HG03520 (cell line): ENCODE results near the gene PLAC9.

ENCODE experiments used
- ATAC-seq: cut with Tn5 transposase; IDR thresholded peaks from one replicate; pipeline ENCODE4 v1.9.1; 2021; ENCODE audit warnings: mild to moderate bottlenecking, moderate library complexity; ENCODE audit not compliant: unreplicated experiment

PLAC9 gene

DNA sequence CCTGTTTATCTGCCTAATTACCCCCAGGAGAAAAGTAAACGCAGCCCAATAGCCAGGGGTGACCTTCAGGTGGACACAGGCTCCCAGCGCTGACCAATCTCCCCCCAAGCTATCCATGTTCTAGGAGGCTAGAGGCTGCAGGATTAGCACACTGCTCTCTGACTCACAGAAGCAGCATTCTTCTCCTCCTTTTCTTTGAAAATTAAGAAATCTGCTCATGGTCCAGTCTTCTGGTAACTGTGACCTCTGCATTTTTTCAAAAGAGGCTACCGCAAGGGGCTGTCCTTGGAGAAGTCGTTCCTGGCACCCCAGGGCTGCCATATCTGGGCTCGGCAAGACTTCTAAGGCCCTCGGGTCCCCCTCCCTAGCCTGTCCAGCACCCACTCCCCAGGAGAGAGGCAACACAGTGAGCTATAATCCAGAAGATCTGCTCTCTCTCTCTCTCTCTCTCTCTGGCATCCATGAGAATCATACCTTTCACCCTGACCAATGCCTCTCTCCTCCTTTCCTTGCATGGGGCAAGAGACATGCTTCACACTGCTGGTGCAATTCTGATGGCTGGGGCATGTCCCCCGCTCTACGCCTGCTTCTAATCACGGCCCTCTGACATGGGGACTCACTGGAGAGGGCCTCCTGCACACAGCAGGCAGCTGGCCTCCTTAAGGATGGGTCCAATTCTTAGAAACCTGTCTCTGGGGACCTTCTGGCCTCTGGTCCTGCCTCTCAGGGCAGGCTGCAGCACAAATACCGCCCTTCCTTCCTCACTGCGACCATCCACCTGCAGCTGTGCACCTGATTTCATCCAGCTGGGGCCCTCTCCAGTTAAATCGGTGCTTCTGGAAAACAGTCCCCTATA lies 45.5 kb downstream of the PLAC9 start:
- no peak for ATAC-seq

DNA sequence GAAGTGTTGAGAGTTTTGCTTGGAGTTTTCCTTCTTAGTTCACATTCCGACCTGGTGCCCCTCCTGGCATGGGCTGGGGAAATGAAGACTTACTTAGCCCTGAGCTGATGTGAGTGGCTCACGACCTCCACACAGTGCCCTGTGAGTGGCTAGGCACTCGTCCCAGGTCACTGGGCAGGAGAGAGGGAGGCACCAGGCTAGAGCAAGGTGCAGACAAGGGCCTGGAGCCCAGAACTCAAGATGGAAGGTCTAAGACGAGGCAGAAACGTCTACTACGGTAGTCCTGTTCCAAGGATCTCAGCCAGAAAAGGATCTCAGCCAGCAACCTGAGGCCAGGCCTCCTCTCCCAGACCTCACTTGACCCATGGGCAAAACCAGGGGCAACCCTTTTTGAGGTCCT lies 50.5 kb downstream of the PLAC9 start:
- no peak for ATAC-seq

DNA sequence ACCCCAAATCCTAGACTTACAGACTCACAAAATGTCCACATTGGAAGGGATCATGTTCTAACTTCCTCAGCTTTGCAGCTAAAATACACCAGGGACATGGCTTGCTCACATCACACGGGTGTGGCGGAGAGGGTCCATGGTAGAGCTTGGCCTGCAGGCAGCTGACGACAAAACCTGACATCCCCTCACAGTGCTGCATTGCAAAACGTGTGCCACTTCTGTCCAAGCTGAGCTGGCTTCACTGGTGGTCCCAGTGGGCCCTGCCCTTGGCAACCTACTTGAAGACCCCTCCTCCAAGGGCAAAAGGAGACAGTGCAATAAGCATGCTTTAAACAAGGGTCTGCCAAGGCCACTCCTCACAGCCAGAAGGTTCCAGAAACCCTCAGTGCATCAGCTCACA lies 50.9 kb downstream of the PLAC9 start:
- no peak for ATAC-seq

DNA sequence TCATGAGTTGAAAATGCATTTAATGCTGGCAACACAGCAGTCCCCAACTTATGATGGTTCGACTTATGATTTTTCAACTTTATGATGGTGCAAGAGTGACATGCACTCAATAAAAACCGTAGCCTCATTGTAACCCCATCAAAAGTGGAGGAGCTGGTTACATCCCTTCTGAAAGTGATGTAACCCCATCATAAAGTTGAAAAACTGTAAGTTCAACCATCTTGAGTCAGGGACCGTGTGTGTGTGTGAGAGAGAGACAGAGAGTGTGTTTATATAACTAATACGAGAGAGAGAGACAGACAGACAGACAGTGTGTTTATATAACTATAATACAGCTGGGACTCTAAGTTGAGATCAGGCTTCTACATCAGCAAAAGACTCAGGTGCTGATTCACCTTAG lies 51.8 kb downstream of the PLAC9 start:
- no peak for ATAC-seq

DNA sequence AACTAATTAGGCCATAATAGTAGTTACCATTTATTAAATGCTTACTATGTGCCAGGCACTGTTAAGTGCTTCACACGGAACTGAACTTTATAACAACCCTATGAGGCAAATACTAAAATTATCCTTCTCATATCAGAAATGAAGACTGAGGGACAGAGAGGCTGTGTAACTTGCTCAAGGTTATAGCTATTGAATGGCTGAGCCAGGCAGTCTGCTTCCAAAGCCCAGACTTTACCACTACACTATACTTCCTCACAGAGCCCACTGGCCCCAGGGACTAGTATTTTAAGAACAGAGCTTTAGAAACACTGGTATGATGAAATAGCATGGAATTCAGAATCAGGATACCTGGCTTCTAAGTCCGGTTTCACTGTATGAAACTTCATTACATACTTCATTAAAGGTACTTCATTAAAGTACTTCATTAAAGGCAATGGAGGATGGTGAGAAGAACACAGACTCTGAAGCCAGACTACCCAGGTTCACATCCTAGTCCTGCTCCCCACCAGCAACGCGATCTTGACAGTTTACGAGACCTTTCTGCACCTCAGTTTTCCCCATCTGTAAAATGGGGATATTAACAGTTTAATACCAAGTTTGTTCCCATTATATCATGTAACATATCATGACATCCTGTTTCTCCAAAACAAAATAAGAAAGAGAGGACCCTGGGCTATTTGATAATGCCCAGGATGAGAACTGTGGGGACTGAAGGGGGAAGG lies 53.2 kb downstream of the PLAC9 start:
- no peak for ATAC-seq

DNA sequence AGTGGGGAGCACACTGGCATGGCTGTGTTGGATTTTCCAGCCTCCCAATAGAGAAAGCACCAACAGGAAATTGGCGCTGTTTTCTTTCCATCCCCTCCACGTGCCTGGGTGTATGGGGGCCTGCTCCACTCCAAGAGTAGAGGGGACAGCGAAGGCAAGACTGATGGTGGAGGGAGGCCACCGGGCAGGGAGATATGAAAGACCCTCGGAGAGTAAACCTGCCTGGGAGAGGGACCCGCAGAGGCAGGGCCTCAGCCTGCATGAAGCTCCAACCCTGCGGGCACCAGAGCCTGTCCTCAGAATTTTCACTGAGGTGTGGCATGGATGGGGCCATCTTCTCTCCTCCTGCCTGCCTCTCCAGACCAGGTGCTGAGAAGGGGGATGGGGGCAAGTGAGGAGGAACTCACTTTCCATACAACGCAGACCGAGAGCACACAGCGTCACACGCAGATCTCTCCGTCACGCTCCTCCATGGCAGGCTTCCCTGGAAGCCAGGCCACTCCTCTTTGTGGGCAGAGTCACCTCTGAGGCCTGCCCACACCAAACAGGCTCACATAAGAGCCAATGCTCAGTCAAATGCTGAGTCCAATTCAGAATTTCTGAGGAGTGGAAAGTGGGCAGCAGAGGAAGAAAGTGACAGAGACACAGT lies 54.0 kb downstream of the PLAC9 start:
- ATAC-seq, result no peak

DNA sequence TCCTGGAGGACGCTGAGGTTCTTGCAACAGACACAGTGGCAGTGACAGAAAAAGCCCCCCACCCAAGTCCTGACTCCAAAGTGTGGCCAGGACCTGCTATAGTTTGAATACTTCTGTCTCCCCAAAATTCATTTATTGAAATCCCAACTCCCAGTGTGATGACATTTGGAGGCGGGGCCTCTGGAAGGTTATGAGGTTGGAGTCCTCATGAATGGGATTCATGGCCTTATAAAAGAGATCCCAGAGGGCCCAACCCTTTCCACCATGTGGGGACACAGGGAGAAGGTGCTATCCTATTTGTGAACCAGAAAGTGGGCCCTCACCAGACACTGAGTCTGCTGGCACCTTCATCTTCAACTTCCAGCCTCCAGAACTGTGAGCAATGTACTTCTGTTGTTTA lies 54.5 kb downstream of the PLAC9 start:
- no peak for ATAC-seq

DNA sequence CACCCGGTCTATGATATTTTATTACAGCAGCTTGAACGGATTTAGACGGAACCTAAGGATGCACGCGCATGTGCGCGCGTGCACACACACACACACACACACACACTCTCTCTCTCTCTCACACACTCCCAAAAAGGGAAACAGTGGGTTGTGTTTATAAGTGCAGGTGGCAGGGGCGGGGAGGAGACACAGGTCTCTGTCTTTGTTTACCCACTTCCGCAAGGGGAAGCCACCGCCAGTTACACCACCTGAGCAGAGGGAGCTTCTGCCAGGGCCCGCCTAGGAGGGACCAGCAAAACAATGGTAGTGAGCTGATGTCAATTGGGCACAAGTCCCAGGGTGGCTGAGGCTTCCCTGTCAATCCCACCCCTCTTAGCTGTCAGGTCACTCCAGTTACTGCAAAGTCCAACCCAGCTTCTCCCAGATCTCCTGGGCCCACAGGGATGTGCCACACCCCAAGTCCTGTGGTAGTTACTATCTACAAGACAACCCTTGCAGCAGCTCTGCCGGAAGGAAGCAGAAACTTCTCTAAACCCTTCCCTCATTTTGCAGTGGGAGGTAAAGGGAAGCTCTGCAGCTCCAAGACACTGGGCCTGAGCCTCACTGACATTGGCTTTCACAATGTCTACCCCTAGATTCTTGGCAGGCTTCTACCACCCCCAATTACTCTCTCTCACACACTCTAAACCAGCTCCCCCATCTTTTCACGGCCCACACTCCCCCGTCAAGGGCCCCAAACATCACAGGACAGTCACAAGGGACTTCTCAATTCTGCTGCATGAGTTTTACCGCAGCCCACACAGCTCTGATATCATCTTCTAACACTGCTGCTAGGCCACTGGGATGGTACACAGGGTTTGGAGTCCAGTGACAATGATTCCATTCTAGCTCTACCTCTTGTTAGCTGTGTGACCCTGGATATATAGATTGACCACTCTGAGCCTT lies 55.2 kb downstream of the PLAC9 start:
- peak; percentile 75 for ATAC-seq

DNA sequence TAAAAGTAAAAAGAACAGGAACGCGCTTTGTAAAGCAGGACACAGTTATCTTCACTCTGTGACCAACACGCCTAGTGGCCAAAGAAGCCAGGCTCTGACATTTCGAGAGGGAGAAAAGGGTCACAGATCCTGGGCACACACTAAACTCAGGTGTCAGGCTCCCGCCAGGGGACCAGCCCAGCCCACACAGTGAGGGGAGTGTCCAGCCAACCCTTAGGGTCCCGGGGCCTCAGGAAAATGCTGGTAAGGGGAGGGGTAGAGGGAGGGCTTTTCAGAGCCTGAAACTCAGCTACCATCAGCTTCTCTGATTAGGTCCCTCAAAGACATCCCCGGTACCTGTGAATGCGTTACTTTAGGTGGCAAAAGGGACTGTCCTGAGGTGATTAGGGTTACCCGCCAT lies 56.2 kb downstream of the PLAC9 start:
- ATAC-seq, result no peak

DNA sequence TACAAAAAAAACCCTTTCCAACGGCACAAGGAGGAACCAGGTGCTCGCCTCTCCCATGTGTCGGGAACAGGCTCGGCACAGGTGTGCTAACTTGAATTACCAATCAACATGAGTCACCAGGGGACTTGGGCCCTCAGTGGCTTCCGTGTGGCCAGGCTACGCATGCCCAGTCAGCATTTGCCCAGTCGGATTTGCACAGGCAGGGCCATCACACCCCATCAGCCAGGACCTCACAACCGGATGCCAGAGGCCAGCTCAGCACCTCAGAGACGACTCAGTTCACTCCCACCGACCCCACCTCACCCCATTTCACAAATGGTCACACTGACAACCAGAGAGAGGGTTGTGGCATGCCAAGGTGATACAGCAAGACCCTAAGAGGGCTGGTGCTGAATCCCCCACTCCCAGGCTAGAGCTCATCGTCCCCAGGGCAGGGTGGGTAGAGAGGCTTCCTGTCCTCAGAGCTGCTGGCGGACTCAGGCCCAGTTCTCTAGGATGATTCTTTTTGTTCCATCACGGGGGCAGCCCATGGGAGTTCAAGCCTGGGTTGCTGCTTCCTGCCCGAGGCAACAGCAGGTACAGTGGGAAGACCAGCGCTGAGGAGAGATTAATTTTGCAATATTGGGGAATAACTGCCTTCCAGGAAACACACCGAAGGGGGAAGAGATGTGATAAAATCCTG lies 59.2 kb downstream of the PLAC9 start:
- ATAC-seq, result no peak

DNA sequence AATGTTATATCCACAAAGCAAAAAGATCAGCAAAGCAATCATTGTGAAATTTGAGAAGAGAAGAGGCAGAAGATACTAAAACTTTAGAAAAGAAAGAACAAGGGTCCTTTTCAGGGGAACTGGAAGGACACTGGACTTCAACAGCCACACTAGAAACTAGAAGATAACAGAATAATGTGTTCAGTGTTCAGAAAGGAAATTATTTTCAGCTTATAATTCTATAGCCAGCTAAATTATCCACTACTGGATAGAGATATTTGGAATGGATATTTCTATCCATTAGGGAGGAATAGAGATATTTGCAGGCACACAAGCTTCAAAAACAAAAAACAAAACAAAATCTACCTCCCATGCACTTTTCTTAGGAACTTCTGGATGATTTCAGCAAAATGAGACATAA lies 60.0 kb downstream of the PLAC9 start:
- no peak for ATAC-seq

DNA sequence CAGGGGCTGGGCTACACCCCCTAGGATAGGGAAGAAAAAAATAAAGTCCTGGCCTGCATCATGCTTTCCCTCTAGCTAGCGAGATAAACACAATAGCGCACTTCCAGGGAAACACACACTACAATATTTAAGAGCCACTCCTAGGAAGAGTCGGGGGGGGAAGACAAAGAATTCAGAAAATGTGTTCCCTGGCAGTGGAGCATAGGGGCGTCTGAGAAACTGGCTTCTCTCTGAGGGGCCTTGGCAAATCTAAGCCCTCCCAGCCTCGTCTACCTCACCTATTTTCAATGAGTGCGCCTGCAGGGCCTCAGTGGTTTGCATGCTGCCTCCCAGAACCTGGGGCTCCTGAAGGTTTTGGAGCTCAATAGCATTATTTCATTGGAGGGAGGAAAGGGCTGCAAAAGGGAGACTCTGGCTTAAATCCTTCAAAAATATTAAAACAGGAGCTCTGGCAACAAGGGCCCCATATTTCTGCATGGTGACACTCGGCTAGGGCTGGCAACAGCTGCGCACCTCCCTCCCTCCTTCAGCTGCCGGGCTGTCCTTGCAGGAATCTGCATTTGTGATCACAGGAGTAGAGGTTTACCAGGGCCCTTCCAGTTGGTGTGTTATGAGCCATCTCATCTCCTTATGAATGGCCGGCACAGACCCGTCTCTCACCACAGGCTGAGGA lies 62.0 kb downstream of the PLAC9 start:
- ATAC-seq, result no peak
